GM19193 (cell line): ENCODE measurements around the gene KIRREL1.

Experiments
- POLR2A ChIP-seq: IDR thresholded peaks from 4 replicates; pipeline ENCODE4 v1.6.1; 2011; ENCODE audit not compliant: insufficient read depth, insufficient read length; ENCODE audit errors: extremely low read depth

The KIRREL1 gene

DNA sequence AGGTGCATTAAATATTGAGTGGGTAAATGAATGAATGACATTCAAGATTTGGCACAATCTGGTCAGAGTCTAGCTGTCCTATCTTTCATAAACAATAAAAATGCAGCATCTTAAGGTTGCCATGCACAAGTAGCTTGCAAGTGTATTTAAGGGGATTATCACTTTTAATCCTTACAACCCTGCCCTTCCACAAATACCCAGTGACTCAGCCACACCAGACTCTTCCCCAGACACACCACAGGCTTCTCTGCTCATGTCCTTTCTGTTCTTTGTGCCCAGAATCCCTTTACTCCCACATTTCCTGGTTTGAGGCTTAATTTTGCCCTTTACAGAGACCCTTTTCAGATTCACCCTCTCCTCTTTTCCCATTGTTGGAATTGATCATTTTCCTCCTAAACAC is 59.8 kb downstream of the KIRREL1 start:
- TF ChIP-seq POLR2A: no peak

- no peak for TF ChIP-seq POLR2A
These were observed 61.3 kb downstream of the KIRREL1 start for GRCh38 chr1:158054721-158055120.

DNA sequence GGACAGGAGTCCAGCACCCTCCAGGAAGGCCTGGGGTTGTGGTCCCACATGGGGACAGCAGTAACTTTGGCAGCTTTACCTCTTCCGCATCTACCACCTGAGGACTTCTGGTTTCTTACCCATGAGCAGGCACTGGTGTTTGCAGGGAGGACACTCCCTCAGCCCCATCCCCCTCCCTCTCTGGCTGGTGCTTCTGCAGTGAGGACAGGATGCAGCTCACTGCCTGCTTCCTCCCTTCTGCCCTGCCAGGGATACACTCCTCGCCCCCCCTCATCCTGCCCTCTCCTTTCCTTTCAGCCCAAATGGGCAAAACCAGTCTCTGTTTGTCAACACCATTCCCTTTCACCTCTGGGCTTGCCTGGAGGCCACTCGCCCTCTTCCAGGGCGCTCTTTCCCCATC is 62.4 kb downstream of the KIRREL1 start:
- TF ChIP-seq POLR2A: no peak

DNA sequence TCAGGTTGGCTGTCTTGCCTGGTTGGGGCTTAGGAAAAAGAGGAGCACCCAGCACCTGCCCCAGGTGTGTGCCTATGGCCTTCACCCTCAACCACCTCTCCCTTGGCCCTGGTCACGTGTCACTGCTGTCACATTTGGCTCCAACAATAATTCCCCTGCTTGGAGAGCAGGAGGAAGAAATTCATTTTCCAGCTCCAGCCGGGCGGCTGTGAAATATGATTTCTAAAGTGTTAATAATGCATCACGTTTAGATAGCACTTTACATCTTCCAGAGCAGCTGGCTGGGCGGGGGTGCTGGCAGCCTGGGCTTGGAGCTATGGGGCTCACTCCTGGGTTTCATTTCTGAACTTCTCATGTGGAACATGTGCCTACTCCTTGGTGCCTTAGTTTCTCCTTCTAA is 63.1 kb downstream of the KIRREL1 start:
- TF ChIP-seq POLR2A: no peak

- no peak for TF ChIP-seq POLR2A
These were observed 65.0 kb downstream of the KIRREL1 start for GRCh38 chr1:158058237-158058985.

DNA sequence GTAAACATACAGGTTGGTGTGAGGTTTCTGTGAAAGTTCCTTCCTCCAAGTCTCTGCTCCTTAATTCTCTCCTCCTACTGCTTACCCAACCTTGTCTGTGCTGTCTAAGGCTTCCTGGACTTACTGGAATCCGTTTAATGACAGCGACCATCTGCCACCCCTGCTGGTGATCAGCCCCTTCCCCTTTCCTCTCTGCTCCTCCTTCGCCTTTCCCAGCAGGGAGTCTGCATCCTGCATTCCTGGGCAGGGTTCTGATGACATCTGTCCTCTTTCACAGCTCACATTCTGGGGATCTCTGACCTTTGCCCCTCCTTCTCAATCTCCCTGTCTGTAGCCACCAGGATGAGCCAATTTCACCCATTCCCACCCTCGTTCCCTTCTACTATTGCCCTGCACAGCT is 66.5 kb downstream of the KIRREL1 start:
- TF ChIP-seq POLR2A: no peak

- no peak for TF ChIP-seq POLR2A
These were observed 68.7 kb downstream of the KIRREL1 start for GRCh38 chr1:158062174-158062573.

DNA sequence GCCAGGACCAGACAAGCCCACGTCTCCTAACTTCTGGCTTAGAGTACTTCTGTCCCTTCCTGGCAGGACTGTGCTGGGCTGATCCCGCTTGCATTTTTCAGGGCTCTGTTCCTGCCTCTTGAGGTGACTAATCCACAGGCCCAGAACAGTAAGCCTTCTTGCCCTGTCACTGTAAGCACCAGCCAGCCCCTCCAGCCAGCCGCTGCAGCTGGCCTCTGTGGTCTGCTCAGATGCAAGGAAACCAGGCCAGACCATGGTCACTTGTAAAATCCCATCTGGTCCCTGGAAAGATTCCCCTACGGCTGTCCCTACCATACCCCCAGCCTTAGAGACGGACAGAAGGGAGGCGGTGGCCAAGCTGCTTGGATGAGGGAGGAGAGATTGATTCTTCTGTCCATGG is 74.2 kb downstream of the KIRREL1 start:
- TF ChIP-seq POLR2A: no peak

GRCh38 chr1:158068918-158069317 is 75.5 kb downstream of the KIRREL1 start:
- no peak for TF ChIP-seq POLR2A

DNA sequence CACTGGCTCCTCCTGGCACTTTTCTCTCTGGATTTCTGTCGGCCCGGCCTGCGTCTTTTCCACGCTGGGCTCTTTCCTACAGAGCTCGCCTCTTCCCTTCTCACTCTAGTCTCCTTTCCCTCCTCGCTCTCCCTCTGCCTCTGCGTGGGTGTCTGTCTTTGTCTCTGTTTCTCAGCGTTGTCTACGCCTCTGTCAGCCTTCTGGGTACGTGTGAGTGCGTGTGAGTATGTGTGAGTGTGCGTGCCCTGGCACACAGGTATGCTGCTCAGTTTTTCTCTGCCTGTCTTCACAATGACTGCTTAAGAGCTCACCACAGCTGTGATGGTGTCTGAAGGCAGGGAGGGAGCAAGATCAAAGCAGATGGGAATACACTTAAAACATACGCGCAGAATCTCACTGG is 77.7 kb downstream of the KIRREL1 start:
- no peak for TF ChIP-seq POLR2A

DNA sequence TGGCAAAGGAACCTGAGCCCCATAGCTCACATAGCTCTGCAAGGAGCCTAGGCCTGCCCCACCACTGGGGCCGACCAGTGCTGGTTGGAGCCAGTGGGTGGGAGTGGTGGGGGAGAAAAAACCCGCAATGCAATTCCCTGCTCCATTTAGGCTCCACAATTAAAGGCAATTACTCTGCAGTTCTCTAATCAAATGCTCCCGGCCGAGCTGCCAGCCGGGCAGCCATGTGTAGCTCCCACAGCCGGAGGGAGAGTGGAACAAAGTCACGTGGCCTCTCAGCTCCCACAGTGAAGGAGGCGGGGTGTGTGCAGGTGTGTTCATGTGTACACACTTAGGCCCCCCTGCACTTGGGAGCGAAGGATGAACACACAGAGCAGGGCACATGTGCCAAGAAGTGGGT is 81.6 kb downstream of the KIRREL1 start:
- TF ChIP-seq POLR2A: no peak

DNA sequence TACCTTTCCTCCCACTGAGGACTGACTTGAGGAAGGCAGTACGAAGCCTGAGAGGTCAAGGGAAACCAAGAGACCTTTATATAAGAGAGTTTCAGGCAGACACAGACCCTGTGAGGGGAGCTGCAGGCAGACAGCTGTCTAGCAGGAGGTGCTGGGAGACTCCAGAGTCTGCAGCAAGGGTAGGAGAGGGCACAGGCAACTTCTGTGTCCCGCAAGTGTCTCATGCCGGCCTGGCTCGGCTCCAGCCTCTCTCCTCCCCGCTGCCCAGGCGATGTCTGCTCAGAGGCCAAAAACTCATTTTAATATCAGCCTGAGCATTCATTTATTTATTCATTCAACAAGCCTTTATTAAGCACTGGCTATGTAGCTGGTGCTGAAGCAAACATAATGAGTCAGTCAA is 83.0 kb downstream of the KIRREL1 start:
- TF ChIP-seq POLR2A: no peak

GRCh38 chr1:158077411-158078256 is 84.2 kb downstream of the KIRREL1 start:
- TF ChIP-seq POLR2A: no peak

DNA sequence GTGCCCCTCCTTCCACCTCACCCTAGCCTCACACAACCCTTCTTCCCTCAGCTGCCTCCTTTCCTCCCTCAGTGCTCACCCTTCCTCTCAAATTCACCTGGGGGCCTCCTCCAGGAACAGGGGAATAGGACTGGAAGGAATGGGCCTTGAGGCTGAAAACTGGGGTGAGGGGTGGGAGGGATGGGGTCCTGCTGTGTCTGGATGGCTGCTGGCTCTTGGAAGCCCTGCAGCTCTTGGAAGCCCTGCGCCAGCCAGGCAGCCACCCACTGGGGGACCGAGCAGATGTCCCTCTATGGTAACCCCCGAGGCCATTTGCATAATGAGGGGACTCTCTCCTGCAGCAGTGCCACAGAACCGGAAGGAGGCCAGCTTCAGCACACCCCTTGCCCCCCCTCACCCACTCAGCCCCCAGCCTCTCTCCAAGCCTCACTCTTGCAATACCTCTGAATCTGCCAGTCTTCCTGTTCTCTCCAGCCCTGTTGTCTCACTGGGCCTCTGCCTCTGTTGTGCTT is 85.2 kb downstream of the KIRREL1 start:
- TF ChIP-seq POLR2A: no peak

DNA sequence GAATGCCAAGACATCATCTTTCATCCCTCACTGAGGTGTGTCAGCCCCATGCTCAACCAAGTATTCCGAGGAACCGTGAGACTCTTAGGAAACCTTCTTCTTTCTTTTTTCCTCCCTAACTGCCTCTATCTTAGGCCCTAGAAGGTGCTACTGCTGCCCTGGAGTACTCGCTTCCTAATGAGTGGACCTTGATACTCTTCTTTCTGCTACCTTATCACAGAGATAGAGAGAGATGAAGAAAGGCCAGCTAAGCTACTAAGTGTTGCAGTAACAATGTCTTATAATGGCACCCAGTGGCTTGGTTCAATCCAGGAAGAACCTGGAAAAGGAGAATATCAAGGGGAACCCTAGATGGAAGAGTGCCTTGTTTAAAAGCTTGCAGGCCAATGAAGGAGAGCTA is 86.6 kb downstream of the KIRREL1 start:
- no peak for TF ChIP-seq POLR2A

DNA sequence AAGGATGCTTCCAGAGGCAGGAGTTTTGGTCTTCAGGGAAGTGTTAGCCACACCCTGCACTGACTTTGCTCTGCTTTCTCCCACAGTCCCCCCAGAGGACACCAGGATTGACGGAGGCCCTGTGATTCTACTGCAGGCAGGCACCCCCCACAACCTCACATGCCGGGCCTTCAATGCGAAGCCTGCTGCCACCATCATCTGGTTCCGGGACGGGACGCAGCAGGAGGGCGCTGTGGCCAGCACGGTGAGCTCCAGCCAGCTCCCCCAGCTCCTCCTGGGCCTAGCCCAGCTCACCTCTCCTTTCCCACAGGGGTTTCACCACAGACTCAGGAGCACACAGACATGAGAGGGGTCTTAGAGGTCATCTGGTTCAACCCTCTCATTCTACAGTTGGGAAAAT is 90.9 kb downstream of the KIRREL1 start:
- TF ChIP-seq POLR2A: no peak

DNA sequence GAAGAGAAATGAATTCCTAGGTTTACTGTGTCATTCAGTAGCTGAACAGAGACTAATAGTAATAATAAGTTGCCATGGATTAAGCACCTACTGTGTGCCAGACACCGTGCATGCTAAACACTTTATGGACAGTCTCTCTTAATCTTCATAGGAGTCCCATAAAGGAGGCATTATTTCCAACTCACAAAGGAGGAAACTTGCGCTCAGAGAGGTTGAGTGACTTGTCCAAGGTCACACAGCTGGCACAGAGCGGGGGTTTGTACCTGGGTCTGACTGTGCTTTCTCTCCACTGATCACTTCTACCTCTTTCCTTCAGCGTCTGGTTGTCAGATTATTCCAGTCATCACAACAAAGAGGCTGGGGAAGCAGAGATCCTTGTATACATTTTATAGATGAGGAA is 91.3 kb downstream of the KIRREL1 start:
- no peak for TF ChIP-seq POLR2A

DNA sequence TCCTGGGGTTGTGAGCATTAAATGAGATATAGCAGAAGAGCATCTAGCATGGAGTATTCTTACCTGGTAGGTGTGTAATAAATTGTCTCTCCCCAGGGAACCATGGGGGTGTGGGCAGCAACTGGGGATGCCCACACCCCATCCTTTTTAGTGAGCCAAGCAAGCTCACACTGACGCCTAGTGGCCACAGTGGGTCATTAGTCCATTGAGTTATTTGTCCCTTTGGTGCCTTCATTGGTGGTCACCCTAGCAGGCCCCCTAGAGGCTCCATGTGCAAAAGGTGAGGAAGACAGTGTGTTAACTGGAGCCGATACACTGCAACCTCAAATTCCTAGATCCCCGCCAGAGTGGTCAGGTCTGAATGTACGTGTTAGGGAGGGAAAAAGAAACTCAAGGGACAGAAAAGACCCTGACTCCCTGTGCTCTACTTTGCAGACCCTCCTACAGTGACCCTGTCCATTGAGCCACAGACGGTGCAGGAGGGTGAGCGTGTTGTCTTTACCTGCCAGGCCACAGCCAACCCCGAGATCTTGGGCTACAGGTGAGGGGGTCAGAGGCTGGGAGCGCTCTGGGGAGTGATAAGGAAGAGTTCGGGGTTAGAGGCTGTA is 94.0 kb downstream of the KIRREL1 start:
- no peak for TF ChIP-seq POLR2A
